Astrocyte (in vitro differentiated cells and primary cell): ENCODE results near the gene HMCN1.

Experiments
- CTCF ChIP-seq: IDR thresholded peaks from 2 replicates; pipeline ENCODE4 v1.5.1; 2011; ENCODE audit warnings: low read depth, mild to moderate bottlenecking, inconsistent platforms, low read length, moderate library complexity; ENCODE audit not compliant: insufficient read depth
- EZH2 ChIP-seq: IDR thresholded peaks from 2 replicates; pipeline ENCODE4 v1.6.1; 2012; ENCODE audit warnings: mild to moderate bottlenecking, low read length, inconsistent platforms; ENCODE audit not compliant: insufficient read depth

DNA sequence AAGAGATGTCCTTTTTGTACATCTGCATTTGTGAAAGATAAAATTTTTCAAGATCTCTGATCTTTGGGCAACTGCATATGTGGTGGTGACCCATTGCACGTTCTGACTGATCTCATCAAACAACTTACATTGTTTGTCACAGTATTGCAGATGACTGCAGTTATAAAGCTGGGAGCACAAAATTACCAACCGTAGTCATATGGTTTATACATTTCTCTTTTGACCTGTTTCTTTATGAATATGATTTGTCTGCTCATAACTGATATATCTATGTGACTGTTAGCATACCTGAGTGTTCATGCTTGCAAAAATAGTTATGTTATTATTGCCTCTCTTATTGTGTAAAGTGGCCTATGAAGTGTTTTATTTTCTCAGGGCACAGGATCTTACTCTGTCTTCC, 43.7 kb upstream of the HMCN1 start:
- TF ChIP-seq CTCF (no peak), EZH2 (no peak)
